NB4 (cell line): ENCODE measurements around the gene ZNF787.

Source experiments
- DNase-seq: peaks from one replicate; pipeline ENCODE4 v3.0.0; 2010; ENCODE audit warnings: low read depth
- H3K4me3 ChIP-seq: one replicate; pipeline ENCODE4 v1.5.1; 2011; ENCODE audit warnings: mild to moderate bottlenecking, low read depth, low read length, moderate library complexity
- CTCF ChIP-seq: IDR thresholded peaks from one replicate; pipeline ENCODE4 v1.5.1; 2012; ENCODE audit warnings: low read depth, low read length
- MYC ChIP-seq: IDR thresholded peaks from 2 replicates; pipeline ENCODE4 v1.6.1; 2011; ENCODE audit warnings: low read depth, low read length
- POLR2A ChIP-seq: IDR thresholded peaks from 2 replicates; pipeline ENCODE4 v1.6.1; 2011; ENCODE audit warnings: mild to moderate bottlenecking; ENCODE audit not compliant: insufficient read length; ENCODE audit errors: extremely low read depth
- TF ChIP-seq, protein P1 (sequence below): IDR thresholded peaks from 2 replicates; pipeline ENCODE4 v1.6.1; 2011; ENCODE audit warnings: low read depth, low read length

The ZNF787 gene

GRCh38 chr19:56123266-56123891 lies 2.3 kb upstream of the ZNF787 start:
- no peak for DNase-seq
- no peak overlapping the region for H3K4me3 ChIP-seq
- TF ChIP-seq CTCF, result no peak
- TF ChIP-seq, protein P1, sequence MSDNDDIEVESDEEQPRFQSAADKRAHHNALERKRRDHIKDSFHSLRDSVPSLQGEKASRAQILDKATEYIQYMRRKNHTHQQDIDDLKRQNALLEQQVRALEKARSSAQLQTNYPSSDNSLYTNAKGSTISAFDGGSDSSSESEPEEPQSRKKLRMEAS, result no peak
- no peak for TF ChIP-seq MYC
- TF ChIP-seq POLR2A, result no peak

DNA sequence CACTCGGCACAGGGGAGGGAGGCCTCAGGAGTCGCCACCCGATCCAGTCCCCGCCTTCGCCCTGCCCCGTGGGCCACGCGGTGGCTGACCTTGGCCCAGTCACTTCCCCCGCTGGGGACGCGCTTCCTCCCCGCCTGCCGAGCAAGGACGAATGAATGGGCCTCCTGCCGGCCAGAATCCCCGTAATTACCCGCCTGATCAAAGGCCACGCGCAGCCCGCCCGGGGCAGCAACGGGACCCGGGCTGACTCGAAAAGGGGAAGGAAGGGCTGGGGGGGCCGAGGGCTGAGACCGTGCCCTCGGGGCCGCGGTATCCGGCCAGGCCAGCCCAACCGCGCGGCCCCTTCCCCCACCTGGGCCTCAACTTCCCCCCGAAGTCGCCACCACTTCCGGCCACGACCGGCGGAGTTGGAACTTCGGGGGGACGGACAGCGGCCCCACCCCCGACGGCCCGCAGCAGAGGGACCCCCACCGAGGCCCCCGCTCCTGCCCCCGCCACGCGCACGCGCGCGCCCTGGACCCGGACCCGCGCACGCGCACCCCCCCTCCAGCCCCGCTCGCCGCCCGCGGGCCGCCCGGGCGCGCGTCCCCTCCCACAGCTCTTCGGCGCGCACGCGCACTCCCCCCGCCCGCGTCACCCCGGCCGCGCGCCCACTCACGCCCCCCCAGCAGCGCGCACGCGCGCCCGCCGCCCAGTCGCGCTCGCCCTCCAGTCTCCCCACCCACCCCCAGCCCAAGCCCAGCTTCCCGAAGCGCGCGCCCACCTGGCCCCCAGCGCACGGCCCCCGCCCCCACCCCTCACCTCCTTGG lies 520 bp downstream of the ZNF787 start:
- peak; percentile 88 for DNase-seq

GRCh38 chr19:56120002-56120370 lies 1.1 kb downstream of the ZNF787 start:
- DNase-seq, result no peak
- H3K4me3 ChIP-seq, result peak overlapping the region; percentile 88
- TF ChIP-seq CTCF (no peak), MYC (no peak), POLR2A (no peak)
- TF ChIP-seq, protein P1, result no peak

More for the DNA sequence above, 520 bp downstream of the ZNF787 start:
- TF ChIP-seq POLR2A, result no peak
- TF ChIP-seq, protein P1, result 0 out of 2 replicates have a peak, but pooled peaks have one; percentile 46
- TF ChIP-seq MYC, result peak; percentile 82
- no peak for TF ChIP-seq CTCF
- peak overlapping the region; percentile 88 for H3K4me3 ChIP-seq

- DNase-seq, result peak; percentile 13
- H3K4me3 ChIP-seq, result peak overlapping the region; percentile 88
- TF ChIP-seq POLR2A (no peak), MYC (no peak), CTCF (no peak)
- TF ChIP-seq, protein P1, result no peak
Measured at GRCh38 chr19:56119582-56119978, 1.5 kb downstream of the ZNF787 start.

- DNase-seq, result peak; percentile 18
- H3K4me3 ChIP-seq, result peak overlapping the region; percentile 88
Measured at GRCh38 chr19:56118666-56119581, 2.2 kb downstream of the ZNF787 start.

More at GRCh38 chr19:56118666-56119581, 2.2 kb downstream of the ZNF787 start:
- TF ChIP-seq POLR2A, result no peak
- TF ChIP-seq, protein P1, result no peak
- no peak for TF ChIP-seq CTCF
- TF ChIP-seq MYC, result no peak
